Pons (tissue), 1 donor: ENCODE results near the gene ORC6.

Experiments used
- DNase-seq: peaks from one replicate; pipeline ENCODE4 v3.0.0-alpha.2; 2016; ENCODE audit warnings: low spot score

Gene ORC6

DNA sequence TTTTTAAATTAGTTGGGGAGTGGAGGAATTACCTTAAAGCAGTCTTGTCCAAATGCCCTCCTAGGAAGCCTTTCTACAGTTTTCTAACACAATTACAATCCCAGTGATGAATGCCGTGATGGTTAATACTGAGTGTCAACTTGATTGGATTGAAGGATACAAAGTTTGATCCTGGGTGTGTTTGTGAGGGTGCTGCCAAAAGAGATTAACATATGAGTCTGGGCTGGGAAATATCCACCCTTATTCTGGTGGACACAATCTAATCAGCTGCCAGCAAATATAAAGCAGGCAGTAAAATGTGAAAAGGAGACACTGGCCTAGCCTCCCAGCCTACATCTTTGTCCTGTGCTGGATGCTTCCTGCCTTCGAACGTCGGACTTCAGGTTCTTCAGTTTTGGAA lies 12.2 kb downstream of the ORC6 start:
- no peak for DNase-seq

DNA sequence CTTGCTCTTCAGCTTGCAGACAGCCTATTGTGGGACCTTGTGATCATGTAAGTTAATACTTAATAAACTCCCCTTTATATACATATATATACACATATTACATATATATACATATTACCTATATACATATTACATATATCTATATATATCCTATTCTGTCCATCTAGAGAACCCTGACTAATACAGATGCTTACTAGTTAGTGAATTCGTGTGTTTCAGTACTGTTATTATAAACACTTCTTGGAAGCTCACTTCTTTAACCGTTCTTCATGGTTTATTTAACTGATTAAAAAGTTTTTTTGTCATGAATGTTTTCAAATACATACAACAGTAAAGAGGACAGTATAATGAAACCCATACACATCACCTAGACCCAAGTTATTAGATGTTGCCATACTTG lies 12.6 kb downstream of the ORC6 start:
- DNase-seq = no peak

DNA sequence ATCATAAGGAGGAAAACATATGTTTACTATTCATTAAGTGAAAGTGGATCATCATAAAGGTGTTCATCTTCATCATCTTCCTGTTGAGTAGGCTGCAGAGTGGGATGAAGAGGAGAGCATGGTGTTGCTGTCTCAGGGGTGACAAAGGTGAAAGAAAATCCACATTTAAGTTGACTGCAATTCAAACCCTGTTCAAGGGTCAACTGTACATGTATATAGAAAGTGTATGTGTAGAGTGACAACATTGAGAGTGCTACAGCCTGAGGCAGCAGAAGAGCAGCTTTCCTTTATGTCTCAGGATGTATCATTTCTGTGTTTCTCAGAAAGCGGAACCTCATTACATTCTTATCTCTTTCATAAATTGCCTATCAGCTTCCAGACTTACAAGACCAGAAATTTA lies 17.2 kb downstream of the ORC6 start:
- DNase-seq = no peak

DNA sequence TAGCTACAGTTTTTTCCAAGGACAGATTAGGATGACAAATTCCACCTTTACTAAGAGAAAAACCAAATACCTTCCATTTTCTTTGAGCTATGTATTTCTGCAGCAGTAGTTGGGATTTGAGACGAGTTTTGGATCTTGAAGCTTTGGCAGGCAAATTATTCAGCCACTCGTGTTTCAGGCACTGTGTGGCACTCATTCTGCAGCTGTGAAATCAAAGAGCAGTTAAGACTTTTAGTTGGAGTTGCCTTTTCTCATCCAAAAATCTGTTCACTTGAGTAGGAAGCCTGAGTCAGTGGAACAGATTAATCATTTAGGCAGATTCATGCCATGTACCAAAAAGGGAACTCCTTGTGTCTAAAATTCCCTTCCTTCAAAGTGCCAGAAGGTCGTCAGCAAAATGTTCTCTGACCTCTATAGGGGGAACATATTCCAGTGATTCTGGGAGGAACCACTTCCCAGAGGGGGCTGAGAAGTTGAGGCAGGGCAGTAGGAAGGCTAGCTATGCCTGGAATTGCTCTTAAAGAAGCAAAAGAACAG lies 20.1 kb downstream of the ORC6 start:
- DNase-seq = peak; percentile 25

DNA sequence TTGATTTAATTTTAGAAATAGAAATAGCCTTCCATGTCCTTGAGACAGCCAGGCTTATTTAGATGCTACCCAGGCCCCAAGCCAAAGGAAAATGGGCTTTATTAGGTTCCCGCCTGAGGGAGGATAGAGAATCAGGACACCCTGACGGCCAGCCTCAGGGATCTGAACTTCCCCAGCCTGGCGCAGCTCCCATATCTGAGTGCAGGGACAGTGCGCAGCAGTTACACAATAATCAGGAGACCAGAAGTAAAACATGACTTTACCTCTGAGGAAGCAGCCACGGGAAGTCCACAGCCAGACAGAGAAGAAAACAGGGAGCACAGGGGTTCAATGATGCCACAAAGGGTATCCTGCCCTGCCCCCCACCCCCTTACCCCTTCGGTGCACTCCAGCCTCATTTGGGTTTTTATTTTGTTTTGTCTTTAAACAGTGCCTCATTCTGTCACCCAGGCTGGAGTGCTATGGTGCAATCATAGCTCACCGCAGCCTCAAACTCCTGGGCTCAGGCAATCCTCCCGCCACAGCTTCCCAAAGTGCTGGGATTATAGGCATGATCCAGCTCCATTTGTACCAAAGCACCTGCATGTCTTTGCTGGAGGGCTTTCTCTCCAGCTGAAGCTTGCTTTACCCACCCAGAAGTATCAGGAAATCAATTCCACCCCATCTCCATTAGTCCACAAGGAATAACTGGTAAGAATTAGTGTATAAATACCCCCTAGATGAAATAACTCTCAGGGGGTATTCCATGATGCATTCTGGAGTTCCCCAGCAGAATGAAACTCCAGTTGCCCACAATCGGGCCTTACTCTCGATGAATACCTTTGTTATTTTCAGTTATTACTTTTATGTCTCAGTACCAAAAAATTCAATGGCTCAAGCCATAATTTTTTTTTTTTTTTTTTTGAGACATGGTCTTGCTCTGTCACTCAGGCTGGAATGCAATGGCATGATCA lies 21.9 kb downstream of the ORC6 start:
- DNase-seq = no peak

DNA sequence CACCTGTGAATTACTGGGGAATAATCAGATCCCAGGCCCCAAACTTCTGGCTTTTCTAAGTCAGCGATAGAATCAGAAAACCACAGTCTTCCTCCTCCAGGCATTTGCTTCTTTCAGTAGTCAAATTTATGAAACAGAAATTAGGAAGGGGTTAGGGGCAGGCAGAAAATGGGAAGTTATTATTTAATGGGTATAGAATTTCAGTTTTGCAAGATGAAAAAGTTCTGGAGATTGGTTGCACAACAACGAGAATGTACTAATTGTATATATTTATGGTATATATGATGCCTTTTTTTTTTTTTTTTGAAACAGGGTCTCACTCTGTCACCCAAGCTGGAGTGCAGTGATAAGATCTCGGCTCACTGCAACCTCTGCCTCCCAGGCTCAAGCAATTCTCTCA lies 23.5 kb downstream of the ORC6 start:
- no peak for DNase-seq

DNA sequence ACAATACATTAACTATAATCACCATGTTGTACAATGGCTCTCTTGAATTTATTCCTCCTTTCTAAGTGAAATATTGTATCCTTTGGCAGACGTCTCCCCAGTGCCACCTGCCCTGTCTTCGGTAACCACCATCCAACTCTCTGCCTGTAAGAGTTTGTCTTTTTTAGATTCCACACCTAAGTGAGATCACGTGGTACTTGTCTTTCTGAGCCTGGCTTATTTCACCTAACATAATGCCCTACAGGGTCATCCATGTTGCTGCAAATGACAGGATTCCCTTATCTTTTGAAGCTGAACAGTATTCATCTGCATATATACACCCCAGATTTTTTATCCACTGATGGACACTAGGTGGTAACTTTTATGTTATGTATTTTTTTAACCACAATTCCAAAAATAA lies 24.2 kb downstream of the ORC6 start:
- DNase-seq = no peak

DNA sequence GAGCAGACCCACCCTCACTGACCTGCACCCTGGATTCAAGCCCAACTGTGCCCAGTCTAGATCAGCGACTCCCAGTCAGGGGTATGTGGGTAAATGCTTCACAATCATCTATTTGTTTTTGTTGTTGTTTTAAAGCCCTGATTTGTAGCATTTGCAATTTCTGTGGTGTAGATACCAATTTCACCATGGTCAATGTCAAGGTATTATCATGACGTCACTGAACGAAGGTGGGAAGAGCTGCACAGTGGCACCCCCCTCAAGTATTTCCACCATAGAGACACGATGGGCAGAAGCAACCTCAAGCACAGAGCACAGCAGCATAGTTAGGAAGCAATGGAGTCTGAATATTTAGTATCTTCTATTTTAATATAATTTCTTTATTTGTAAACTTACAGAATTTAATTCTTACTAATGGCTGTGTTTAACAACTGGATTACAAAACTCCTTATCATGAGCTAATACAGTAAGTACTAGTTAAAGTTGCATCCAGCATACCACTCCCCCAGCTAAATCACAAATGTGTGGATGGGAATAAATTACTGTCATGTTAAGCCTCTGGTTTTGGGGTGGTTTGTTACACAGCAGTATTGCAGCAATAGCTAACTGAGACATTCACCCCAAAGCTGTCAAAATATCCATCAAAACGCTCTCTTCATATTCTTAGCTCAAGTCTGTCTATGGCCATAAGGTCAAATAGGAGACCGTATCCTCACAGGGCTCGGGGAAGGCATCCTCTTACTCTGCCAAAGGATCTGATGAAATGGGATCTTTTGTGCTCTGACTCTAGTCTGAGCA lies 25.5 kb downstream of the ORC6 start:
- no peak for DNase-seq

DNA sequence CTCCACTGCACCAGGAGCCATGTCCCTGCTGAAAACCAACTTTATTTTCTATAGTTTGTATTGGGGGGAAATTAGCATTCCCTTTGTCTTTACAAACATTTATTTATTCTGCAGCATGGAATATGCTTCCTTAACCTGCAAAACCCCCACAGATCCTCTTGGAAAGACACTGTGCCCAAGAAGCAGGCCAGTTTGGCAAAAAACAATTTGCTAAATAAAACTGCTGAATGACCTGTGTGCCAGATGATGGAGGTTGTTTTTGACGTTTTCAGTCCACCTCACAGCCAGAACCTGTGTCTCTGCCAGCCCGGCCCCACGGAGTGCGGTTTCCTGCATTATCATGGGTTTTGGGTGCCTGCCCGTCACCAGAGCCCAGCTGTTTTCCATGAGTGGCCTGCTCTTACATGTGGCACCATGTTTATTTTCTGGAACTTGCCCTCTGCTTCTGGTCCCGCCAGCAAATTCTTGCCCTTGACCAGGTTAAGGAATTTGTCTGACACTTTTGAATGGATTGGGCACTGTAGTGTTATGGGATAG lies 26.4 kb downstream of the ORC6 start:
- no peak for DNase-seq

DNA sequence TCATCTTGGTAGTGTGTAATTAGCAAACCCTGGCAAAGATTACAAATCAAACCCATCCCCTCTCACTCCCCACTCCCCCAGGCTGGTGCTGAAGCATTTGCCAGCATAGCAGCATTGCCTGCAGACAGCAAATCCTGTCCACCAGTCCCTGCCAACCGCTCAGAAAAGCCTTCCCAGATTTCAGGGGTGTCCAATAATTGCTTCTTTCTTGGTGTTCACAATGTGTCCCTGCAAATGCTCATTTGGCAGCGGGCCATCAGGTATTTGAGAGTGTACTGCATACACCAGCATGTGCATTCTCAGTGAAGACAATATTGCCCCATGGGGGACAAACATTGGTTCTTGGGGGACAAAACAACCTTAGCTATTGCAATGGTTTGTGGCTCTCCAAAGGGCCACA lies 28.2 kb downstream of the ORC6 start:
- DNase-seq = no peak

DNA sequence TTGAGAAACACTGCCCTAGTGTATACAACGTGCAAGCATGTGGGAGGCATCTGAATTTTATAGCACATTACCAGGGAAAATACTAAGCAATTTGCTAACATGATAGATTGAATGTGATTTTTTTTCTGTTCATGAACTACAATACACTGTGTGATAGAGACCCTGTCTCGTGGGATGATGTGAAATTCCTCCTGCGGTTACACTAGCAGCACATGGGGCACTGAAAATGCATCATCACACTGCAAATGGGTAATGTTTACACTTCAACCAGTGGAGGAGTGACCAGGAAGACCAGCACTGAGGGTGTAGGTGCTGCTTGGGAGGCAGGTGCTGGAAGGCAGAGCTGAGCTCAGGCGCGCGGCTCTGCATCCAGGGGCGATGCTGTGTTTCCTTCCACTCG lies 28.8 kb downstream of the ORC6 start:
- DNase-seq = no peak

DNA sequence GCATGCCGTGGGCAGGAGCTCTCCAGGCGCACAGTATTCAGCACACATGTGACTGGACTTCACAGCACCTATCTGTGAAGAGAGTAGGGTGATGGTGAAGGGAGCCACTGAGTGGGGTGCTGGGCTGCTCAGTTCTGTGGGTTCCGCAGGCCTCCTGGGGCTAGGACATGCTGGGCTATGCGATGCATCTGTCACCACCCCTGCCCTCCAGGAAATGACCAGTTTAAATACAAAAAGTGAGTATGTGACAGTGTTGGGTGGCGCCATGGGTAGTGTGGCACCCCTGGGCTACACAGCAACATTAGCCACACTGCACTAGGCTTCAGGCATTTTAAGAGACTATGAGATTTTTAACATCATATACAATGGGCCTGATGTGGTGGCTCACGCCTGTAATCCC lies 30.1 kb downstream of the ORC6 start:
- DNase-seq = no peak

DNA sequence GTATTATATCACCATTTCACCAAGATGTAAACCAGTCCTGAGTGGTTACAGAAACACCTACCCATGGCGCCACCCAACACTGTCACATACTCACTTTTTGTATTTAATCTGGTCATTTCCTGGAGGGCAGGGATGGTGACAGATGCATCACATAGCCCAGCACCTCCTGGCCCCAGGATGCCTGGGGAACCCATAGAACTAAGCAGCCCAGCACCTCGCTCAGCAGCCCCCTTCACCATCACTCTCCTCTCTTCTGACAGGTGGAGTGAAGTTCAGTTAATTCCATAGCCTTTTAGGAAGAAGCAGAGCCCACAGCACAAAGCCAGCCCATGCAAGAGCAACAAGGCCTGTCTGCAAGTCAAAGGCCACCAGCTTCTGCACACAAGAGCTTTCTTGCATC lies 31.2 kb downstream of the ORC6 start:
- no peak for DNase-seq

DNA sequence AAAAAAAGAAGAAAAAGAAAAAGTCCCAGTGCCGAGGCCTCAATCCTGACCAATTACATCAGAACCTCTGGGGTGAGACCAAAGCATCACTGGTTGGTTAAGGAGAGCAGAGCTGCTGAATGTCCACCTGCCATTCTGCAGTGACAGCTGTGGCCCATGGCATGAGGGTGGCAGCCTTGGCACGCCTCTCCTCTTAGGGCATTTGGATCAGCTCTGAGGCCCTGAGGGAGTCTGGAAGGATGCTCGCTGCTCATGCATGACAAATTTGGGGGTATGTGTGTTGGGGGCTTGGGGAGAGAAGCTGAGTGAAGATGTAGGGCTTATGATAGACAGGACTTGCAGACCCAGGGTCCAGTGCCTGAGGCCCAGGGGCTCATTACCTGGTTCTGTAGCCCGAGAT lies 32.4 kb downstream of the ORC6 start:
- no peak for DNase-seq

DNA sequence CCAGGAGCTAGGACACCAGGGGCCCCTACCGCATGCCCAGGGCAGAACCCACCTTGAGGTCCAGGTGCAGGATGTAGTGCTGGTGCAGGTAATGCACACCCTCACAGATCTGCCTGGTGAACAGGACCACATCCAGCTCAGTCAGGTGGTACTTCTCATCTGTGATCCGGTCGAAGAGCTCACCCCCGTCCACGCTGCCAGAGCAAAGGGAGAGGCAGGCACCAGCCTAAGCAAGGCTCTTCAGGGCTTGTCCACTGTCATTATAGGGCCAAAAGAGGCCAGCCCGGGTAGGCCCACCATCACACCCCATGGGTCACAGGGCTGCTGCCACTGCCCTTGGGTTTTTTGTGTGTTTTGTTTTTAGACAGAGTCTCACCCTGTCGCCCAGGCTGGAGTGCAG lies 37.7 kb downstream of the ORC6 start:
- no peak for DNase-seq

DNA sequence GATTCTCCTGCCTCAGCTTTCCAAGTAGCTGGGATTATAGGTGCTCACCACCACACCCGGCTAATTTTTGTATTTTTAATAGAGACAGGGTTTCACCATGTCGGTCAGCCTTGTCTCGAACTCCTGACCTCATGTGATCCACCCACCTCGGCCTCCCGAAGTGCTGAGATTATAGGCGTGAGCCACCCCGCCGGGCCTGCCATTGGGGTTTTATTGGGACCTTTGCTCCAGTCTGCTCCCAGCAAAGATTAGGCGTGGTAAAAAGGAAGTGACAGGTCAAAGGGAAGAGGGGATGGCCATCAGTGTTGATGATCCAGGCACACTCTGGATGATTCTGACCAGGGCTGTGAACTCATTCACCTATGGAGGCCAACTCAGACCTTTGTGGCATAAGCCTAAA lies 38.2 kb downstream of the ORC6 start:
- DNase-seq = no peak

DNA sequence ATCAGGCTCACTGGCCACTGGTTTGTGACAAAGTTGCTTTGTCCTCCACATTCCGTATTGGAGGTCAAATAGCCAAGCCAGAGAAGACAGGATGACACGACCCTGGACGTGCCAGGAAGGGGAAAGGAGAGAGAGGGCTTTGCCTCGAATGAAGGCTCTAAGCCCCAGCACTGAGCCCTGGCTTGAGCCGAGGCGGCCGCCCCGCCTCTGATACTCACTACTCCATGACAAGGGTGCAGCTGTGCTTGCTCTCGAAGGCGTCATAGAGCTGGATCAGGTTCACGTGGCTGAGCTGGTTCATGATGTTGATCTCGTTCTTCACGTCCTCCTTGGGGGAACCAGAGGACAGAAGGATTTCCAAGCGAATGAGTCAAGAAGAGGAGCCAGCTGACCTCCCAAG lies 39.3 kb downstream of the ORC6 start:
- no peak for DNase-seq

DNA sequence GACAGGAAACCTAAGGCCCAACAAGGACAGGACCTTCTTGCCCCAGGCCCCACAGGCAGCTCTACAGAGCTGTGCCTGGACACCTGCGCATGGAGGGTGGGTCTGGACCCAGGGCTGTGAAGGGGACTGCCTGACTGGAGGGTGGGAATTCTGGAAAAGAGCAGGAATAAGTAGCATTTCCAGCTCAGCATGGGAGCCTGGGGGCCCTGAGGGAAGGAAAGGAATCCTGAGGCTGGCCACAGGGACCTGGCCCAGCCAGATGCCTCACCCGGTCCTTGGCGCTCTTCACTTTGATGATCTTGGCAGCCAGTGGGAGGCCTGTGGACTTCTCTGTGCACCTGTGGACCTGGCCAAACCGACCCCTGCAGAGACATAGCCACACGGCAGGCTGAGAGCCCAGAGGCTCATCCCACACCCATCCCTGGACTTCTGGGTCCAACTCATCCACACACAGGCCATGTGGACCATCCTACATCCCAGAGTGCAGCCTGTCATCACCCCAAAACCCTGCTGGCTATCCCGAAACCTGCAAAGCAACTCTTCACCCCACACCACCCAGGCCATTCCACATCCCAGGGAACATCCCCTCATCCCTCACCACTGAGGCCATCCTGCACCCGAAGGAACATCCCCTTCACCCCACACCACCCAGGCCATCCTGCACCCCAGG lies 40.0 kb downstream of the ORC6 start:
- no peak for DNase-seq

DNA sequence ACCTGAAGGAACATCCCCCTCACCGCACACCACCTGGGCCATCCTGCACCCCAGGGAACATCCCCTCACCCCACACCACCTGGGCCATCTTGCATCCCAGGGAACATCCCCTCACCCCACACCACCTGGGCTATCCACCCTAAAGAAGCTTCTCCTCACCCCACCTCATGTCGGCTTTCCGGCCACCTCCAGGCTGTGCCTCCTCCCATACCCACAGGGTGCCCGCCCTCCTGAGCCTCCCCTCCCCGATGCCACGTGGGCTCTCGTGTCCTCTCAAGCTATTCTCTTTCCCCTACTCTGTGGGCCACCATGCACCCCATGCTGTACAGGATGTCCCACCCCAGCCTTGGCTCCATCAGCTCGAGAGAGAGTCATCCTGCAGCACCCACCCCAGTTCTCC lies 40.7 kb downstream of the ORC6 start:
- no peak for DNase-seq

DNA sequence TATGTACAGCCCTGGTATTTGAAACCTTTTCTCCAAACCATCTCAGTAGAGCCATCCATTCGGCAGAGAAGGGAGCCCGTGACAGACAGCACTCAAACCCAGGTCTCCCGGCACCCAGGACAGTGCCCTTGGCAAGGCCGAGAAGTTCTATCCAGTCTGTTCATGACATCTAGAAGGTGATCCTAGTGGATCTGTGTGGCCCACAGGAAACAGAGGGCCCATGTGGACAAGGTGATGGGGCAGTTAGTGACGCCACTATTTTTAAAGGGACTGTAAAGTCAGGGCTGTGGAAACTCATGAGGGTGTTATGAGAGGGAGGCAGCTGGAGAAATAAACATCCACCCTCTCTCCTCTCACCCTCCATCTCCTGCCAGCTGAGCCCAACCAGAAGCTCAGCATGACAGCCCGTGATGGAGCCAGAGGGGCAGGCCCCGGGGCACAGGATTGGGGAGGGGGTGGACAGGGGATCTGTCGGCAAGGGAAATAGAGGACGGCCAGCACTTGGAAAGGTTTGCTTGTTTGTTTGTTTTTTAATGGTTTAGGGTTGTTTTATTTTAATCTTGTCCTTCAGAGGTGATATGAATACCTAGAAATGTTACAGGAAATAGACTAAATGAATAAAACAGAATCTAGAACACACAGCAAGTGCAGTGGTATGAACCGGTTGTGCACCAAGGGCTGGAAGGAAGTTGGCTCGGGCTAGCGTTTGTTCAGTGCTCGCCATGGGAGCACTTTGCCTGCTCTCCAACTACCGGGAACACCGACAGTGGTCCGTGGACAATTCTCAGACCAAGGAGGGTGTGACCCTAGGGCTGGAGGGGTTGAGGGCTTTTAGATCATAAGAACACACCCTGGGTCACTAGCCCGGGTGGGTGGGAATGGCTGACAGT lies 41.6 kb downstream of the ORC6 start:
- DNase-seq = no peak
